Caco-2 (cell line): Measurements from ENCODE around the gene RBPJL. TPM values are rescaled to one million over a fixed set of nuclear protein-coding genes. Genes with fewer than 3 reads are reported as not detected.

Experiments used
- BruUV-seq: library from RNA; stranded (reverse); fragments of 400-500 nt; replicated peaks from 2 replicates; lab custom pipeline; 2021; lab: Mats Ljungman, UMichigan
- CTCF ChIA-PET: fragments of 300-600 bp; sonication (Branson Sonifier 250); formaldehyde crosslinking; loops from one replicate; lab custom pipeline; 2022; ENCODE audit warnings: antibody characterized with exemption; lab: Charles Lee
- POLR2A ChIA-PET: fragments of 300-600 bp; sonication (Branson Sonifier 250); formaldehyde crosslinking; loops from one replicate; lab custom pipeline; 2022; ENCODE audit warnings: antibody characterized with exemption; lab: Charles Lee
- DNase-seq, 2 experiments: peaks; one replicate each; pipeline versions ENCODE4 v3.0.0 to v3.0.0-alpha.2; 2020 to 2022
- H3K27me3 ChIP-seq: replicated peaks from 2 replicates; pipeline ENCODE4 v1.6.0; 2011; ENCODE audit warnings: low read length; ENCODE audit not compliant: control insufficient read depth, insufficient read depth
- H3K36me3 ChIP-seq: 2 replicates; pipeline ENCODE4 v1.5.1; 2011; ENCODE audit warnings: low read length; ENCODE audit not compliant: control insufficient read depth, insufficient read depth
- H3K4me1 ChIP-seq: fragments of 250-450 bp; sonication (Bioruptor Pico); 2 replicates; pipeline ENCODE4 v1.5.1; 2020; ENCODE audit warnings: mild to moderate bottlenecking
- H3K4me3 ChIP-seq: 2 replicates; pipeline ENCODE4 v1.5.1; 2011; ENCODE audit warnings: low read depth, mild to moderate bottlenecking, control low read depth, low read length
- H3K9me3 ChIP-seq: fragments of 250-450 bp; sonication (Bioruptor Pico); 2 replicates; pipeline ENCODE4 v1.5.1; 2020; ENCODE audit warnings: mild to moderate bottlenecking, moderate library complexity
- H3K27ac Mint-ChIP-seq: one replicate; pipeline ENCODE4 v1.8.0; 2022; ENCODE audit warnings: mixed read lengths; ENCODE audit not compliant: unreplicated experiment
- H3K27me3 Mint-ChIP-seq: one replicate; pipeline ENCODE4 v1.8.0; 2022; ENCODE audit warnings: mixed read lengths; ENCODE audit not compliant: insufficient read depth, unreplicated experiment
- H3K36me3 Mint-ChIP-seq: one replicate; pipeline ENCODE4 v1.8.0; 2022; ENCODE audit warnings: mild to moderate bottlenecking, mixed read lengths; ENCODE audit not compliant: insufficient read depth, unreplicated experiment
- H3K4me1 Mint-ChIP-seq: one replicate; pipeline ENCODE4 v1.8.0; 2022; ENCODE audit warnings: low read depth, mixed read lengths; ENCODE audit not compliant: unreplicated experiment
- H3K4me3 Mint-ChIP-seq: one replicate; pipeline ENCODE4 v1.8.0; 2022; ENCODE audit warnings: mild to moderate bottlenecking, moderate library complexity, mixed read lengths; ENCODE audit not compliant: unreplicated experiment
- H3K9me3 Mint-ChIP-seq: one replicate; pipeline ENCODE4 v1.8.0; 2022; ENCODE audit warnings: mixed read lengths; ENCODE audit not compliant: unreplicated experiment
- CTCF ChIP-seq, 2 experiments: fragments of 200-600 bp in 1 of 2; IDR thresholded peaks; 1 replicate in 1 of 2; 2 replicates in 1 of 2; pipeline versions ENCODE4 v1.5.1 to v1.8.0; 2011 to 2022; ENCODE audit warnings: antibody characterized with exemption in 1 of 2, control low read depth in 1 of 2, inconsistent platforms in 1 of 2, low read depth in 1 of 2, low read length in 1 of 2, mild to moderate bottlenecking in 1 of 2, moderate library complexity in 1 of 2; ENCODE audit not compliant: insufficient read depth in 1 of 2, severe bottlenecking in 1 of 2, unreplicated experiment in 1 of 2
- intact Hi-C: fragments of 100-400 bp; cut with micrococcal nuclease; formaldehyde crosslinking; loops from one replicate; pipeline ENCODE4 v1.10.0; 2022; ENCODE audit not compliant: unreplicated experiment
- total RNA-seq: library from RNA; stranded (reverse); gene quantifications from 2 replicates; pipeline ENCODE4 v1.2.3, GENCODE V29; 2022

RBPJL gene
- total RNA-seq, 1 experiment from 2014 or later, result not detected

- peaks cover 36% of the 10 kb centered on the region for H3K36me3 Mint-ChIP-seq
- H3K27me3 Mint-ChIP-seq, result no peaks in the 10 kb centered on the region
- H3K9me3 ChIP-seq, result no peaks in the 10 kb centered on the region
- no TSS peak for BruUV-seq
- H3K36me3 ChIP-seq, result peaks cover 4% of the 10 kb centered on the region
- ChIA-PET POLR2A (interaction anchor here (10.3 kb wide), 1 partner anchor 22 kb away, joined by 229 read pairs; the partner anchor contains the start of gene SDC4), CTCF (interaction anchor here (8.0 kb wide), 1 partner anchor 43 kb away, joined by 134 read pairs; no protein-coding TSS in a partner anchor)
- H3K4me3 Mint-ChIP-seq, result no peak overlapping the region
- peaks cover 10% of the 10 kb centered on the region for H3K4me1 ChIP-seq
- no peak overlapping the region for H3K27ac Mint-ChIP-seq
- H3K4me3 ChIP-seq, result no peak overlapping the region
- no peaks in the 10 kb centered on the region for H3K27me3 ChIP-seq
- H3K9me3 Mint-ChIP-seq, result no peaks in the 10 kb centered on the region
- H3K4me1 Mint-ChIP-seq, result peaks cover 14% of the 10 kb centered on the region
- DNase-seq, result no peak
- intact Hi-C loops, result no loop called here
- no peak for TF ChIP-seq CTCF (IDR thresholded peaks at IDR 0.05; ENCODE audit: insufficient read depth in 1 of 2, low read depth in 1 of 2, low read length in 1 of 2, severe bottlenecking in 1 of 2, unreplicated experiment in 1 of 2)
Measured at GRCh38 chr20:45366631-45367030, 60.0 kb downstream of the RBPJL start.

DNA sequence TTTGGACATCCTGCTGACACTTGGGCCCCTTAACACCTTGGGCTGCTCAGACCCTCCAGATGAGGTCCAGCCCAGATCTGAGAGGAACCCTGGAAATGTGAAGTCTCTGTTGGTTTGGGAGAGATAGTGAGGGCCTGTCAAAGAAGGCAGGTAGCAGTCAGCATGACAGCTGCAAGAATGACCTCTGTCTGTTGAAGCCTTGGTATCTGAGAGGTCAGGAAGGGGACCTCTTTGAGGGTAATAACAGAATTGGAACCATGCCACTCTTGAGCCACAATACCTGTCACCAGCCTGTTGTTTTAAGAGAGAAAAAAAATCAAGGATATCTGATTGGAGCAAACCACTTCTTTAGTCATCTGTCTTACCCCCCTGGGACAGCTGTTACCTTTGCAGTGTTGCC lies 60.5 kb downstream of the RBPJL start:
- POLR2A ChIA-PET, result no interaction called here
- H3K36me3 Mint-ChIP-seq, result peaks cover 36% of the 10 kb centered on the region

More for the DNA sequence above, 60.5 kb downstream of the RBPJL start:
- Mint-ChIP-seq H3K4me1 (peaks cover 14% of the 10 kb centered on the region), H3K9me3 (no peaks in the 10 kb centered on the region), H3K27me3 (no peaks in the 10 kb centered on the region), H3K27ac (no peak overlapping the region), H3K4me3 (no peak overlapping the region)
- intact Hi-C loops, result no loop called here
- no peaks in the 10 kb centered on the region for H3K9me3 ChIP-seq
- TF ChIP-seq CTCF (IDR thresholded peaks at IDR 0.05; ENCODE audit: insufficient read depth in 1 of 2, low read depth in 1 of 2, low read length in 1 of 2, severe bottlenecking in 1 of 2, unreplicated experiment in 1 of 2), result no peak
- peaks cover 5% of the 10 kb centered on the region for H3K4me1 ChIP-seq
- H3K4me3 ChIP-seq, result no peak overlapping the region
- peaks cover 4% of the 10 kb centered on the region for H3K36me3 ChIP-seq
- CTCF ChIA-PET, result interaction anchor here (0.7 kb wide), 1 partner anchor 44 kb away, joined by 3 read pairs; no protein-coding TSS in a partner anchor
- BruUV-seq, result no TSS peak
- H3K27me3 ChIP-seq, result no peaks in the 10 kb centered on the region
- no peak for DNase-seq

Other genes starting within 250 kb of the RBPJL start
- gene KCNS1, start 205.7 kb upstream of the RBPJL start, total RNA-seq, result 0.09 TPM in 1 of 2 replicates, not detected in the other
- gene WFDC5, start 191.7 kb upstream of the RBPJL start, total RNA-seq, result not detected in 2 replicates
- not detected in 2 replicates for gene WFDC12, start 182.4 kb upstream of the RBPJL start, total RNA-seq
- gene PI3, start 131.9 kb upstream of the RBPJL start, total RNA-seq, result 3.7 and 6.8 TPM in 2 replicates
- not detected in 2 replicates for gene SEMG1, start 99.8 kb upstream of the RBPJL start, total RNA-seq
- gene SEMG2, start 85.5 kb upstream of the RBPJL start, total RNA-seq, result not detected in 2 replicates
- gene SLPI, start 52.3 kb upstream of the RBPJL start, total RNA-seq, result 3.0 TPM in 2 replicates
- not detected in 2 replicates for gene MATN4, start 1.5 kb downstream of the RBPJL start, total RNA-seq
- gene SDC4, start 41.6 kb downstream of the RBPJL start, total RNA-seq, result 227 and 242 TPM in 2 replicates
- 62.1 and 67.1 TPM in 2 replicates for gene SYS1, start 56.3 kb downstream of the RBPJL start, total RNA-seq
- gene TP53TG5, start 71.5 kb downstream of the RBPJL start, total RNA-seq, result not detected in 2 replicates
- 71.0 and 74.3 TPM in 2 replicates for gene DBNDD2, start 101.4 kb downstream of the RBPJL start, total RNA-seq
- gene PIGT, start 109.3 kb downstream of the RBPJL start, total RNA-seq, result 239 and 259 TPM in 2 replicates
- 14.3 and 16.9 TPM in 2 replicates for gene WFDC2, start 162.9 kb downstream of the RBPJL start, total RNA-seq
- not detected in 2 replicates for gene SPINT3, start 208.8 kb downstream of the RBPJL start, total RNA-seq
- gene WFDC6, start 232.6 kb downstream of the RBPJL start, total RNA-seq, result not detected in 2 replicates
- not detected in 2 replicates for gene EPPIN, start 240.6 kb downstream of the RBPJL start, total RNA-seq